Endothelial cell of hepatic sinusoid (primary cell): Measurements from ENCODE around the gene BCOR.

ENCODE experiments used
- in situ Hi-C: cut with HindIII; loops from 2 replicates; pipeline ENCODE4 v1.10.0; 2017; ENCODE audit warnings: low sequenced_read_pairs

The BCOR gene

GRCh38 chrX:40086569-40087335, 11.0 kb downstream of the BCOR start:
- in situ Hi-C loops = no loop called here

DNA sequence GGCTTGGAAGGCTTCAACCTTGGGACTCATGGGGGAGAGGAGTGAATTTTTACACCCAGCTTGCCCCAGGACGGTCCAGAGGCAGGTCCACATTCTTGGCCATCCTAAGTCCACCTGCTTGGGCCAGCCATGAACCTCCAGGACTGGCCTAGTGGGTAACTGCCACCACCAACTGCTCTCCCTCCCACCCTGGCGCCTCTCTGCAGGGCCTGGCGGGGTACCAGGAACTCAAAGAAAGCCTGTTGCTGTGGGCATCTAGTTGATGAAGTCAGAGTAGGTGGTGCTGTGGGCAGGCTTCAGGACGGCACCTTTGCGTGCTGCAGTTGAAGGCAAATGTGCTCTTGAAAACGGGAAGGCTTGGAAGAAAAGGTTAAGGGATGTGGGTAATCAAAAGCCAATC, 12.0 kb downstream of the BCOR start:
- in situ Hi-C loops = no loop called here

GRCh38 chrX:40085102-40085551, 12.6 kb downstream of the BCOR start:
- in situ Hi-C loops = no loop called here

- in situ Hi-C loops = no loop called here
Measured at GRCh38 chrX:40084471-40085101, 13.2 kb downstream of the BCOR start.

DNA sequence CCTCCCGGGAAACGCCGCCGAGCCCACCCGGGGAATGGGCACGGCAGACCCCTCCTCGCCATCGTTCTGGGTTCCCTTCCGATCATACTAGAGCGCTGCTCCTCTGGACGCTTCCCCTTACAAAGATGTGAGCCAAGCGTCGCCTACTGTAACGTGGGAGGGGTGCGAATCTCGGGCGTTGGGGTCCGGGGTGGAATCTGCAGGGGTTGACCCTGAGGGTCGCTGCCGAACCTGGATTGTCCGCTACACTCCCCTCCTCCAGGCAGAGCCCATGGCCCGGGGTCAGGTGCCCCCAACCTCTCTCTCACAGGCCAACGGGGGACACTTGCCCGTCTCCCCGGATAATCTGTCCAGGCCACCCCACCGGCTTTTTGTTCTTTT, 13.8 kb downstream of the BCOR start:
- in situ Hi-C loops = no loop called here

- in situ Hi-C loops = no loop called here
Measured at GRCh38 chrX:40083120-40083978, 14.4 kb downstream of the BCOR start.

DNA sequence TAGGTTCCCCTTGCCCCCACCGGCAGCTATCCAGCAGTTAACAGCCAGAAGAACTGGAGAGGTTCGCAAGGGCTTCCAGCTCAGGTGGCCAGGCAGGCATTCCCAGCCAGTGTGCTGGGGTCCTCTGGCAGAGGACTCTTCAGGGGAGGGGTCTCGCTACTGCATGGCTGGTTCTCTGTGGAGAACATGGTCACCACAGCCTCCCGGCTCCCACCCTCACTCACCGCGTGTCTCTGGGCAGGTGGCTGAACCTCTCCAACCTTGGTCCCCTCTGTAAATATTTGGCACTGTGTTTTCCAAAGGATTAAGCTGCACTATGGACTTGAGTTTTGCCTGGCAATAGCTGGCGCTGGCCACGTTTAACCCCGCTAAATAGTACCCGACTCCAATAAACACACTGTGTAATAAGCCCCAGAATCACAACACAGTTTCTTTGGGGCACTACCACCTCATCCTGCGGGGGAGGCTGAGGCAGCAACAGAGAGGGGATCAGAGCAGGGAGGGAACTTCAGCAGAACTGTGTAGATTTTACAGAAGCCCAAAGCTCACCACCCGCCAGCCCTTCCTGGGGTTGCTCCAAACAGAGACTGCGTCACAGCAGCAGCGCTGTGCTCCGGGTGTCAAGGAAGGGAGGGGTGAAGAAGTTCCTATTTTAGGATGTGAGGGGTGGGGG, 15.2 kb downstream of the BCOR start:
- in situ Hi-C loops = no loop called here

DNA sequence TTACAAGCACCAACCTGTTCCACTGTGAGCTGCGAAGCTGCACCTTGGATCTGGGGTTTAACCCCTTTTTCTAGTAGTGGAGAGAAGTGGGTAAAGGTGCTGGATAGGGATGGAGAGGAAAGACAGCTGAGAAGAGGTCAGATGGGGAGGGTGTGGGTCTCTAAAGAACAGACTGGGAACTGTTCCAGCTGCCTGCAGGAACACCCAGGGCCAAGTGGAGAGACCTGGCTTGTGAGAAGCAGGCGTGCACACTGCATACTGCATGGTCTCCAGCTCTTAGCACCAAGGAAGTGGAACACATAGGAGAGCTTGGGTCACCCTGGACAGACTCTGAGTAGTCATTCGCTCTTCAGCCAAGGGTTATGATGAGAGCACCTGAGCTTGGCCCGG, 16.1 kb downstream of the BCOR start:
- in situ Hi-C loops = no loop called here

GRCh38 chrX:40080894-40081678, 16.7 kb downstream of the BCOR start:
- in situ Hi-C loops = no loop called here

DNA sequence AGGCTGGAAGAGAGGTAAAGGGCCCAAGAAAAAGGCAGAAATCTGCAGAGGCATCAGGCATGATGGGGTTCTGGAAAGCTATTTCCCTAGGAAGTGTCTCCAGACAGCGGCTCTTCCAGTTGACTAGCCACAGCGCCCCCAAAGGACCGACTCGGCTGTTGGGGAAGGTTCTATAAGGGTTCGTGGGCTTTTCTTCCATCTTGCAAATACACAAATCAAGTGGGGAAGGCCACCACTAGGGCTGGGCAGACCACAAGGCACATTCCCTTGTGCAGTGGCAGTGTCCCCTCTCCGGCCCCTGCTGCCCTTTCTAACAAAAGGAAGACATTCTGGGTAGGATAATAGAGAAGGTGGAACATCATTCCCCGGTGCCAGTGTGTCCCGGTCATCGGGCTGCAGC, 18.2 kb downstream of the BCOR start:
- in situ Hi-C loops = no loop called here

DNA sequence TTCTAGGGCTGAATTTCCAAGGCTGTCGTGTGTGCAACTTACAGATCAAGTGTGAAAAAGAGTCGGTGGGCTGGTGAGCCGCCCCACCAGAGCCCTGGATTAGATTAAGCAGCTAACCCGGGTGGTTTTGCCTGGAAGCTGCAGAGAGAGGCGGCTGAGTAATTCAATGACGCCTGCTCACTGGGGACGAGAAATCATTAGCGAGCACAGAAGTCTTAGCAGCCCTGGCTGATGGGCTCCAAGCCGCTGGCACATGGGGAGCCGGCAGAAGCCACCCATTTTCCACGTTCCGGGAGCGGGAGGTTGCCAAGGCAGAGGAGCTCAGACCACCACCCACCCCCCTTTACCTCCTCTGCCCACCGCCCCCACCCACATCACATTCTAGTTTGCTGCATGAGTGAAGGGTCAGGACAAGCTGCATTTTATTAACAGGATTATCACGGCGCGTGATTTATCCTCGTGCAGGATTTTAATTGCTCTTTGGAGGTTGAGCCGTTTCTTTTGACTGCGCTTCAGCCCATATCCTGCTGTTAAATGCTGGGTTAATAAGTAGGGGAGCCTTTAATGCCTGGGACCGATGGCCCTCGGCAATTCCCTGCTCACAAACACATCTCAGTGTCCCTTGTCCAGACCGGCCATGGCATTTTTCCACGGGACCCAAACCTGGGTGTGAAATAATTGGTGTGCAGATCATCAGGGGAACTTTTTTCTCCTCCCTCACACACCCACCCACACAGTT, 19.1 kb downstream of the BCOR start:
- in situ Hi-C loops = no loop called here

DNA sequence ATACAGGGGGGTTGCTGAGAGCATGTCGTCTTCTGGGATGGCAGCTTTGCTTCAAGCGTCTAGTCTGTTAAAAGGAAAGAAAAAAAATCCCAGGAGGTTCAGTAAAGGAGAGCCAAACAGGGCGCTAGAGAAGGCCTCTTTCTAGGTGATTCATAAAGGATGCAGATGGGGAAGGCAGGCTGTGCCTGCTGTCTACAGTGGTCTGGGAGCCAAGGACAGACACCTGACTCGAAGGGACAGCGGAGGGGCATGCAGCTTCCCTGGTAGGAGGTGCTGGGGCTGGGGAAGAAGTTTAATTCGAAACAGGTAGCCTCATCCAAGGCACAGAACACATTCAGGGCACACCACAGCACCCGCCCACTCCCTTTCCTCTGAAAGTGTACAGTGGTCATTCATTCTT, 19.9 kb downstream of the BCOR start:
- in situ Hi-C loops = no loop called here

- in situ Hi-C loops = no loop called here
Measured at GRCh38 chrX:40076750-40077575, 20.8 kb downstream of the BCOR start.

DNA sequence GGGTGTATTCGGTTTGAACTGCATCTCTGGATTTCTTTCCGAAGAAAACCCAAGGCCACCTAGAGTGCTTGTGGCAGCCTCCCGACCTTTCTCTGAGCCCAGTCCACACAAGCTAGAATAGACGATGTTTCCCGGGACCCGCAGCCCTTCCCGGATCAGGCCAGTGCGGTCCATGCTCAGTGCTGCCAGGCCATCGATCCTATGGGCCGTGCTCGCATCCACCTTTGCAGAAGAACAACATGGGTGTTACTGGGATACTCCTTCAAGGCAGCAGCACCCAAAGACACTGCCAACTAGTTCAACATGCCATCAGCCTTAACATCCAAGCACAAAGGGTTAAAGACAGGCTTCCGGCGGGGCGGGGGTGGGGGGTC, 22.8 kb downstream of the BCOR start:
- in situ Hi-C loops = no loop called here

- in situ Hi-C loops = no loop called here
Measured at GRCh38 chrX:40074080-40074958, 23.4 kb downstream of the BCOR start.

GRCh38 chrX:40073439-40074054, 24.2 kb downstream of the BCOR start:
- in situ Hi-C loops = no loop called here

DNA sequence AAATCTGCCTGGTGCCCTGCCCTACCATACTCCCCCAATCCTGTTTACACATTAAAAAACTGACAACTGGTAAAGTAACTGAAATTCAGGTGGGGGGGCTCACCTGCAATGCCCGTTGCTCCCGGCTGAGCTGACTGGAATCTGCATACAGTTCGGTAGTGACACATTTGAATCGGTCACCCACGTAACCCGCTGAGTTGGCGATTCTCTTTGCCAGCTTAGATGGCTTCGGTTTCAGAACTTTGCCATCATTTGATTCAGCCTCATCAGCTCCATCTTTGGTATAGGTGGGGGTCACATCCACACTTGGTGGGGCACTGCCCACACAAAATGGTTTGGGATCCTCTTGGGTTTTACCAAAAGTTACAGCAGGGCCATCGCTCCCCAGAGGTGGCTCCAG, 25.5 kb downstream of the BCOR start:
- in situ Hi-C loops = no loop called here

DNA sequence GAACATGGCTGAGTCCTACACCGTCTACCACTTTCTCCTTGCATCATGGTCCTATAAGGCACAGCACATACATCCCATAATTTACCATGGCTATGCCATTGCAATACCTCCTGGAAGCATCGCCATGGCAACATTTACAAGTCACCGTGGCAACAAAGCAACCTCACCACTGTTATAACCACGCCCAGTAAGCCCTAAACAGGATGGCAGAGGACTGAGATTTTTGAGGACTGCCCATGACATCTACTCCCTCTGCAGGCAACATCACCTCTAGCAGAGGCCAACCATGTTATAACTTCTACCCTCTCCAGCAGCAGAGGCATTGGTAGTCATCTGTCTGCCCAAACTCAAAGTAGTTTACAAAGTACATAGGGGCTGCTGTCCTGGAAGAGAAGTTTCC, 29.7 kb downstream of the BCOR start:
- in situ Hi-C loops = no loop called here
